GM18907 (cell line): Measurements from ENCODE around the gene MPHOSPH9.
"Not testable (repeated sequence)": the region's sequence is repeated elsewhere in the genome, so short reads cannot be mapped to it uniquely, and the experiment has no call there.

Experiments
- ATAC-seq: cut with Tn5 transposase; IDR thresholded peaks from one replicate; pipeline ENCODE4 v1.9.1; 2021; ENCODE audit warnings: mild to moderate bottlenecking, moderate library complexity; ENCODE audit not compliant: unreplicated experiment

MPHOSPH9 gene

GRCh38 chr12:123227581-123228258 is 5.2 kb downstream of the MPHOSPH9 start:
- no peak for ATAC-seq

GRCh38 chr12:123225443-123225842 is 7.5 kb downstream of the MPHOSPH9 start:
- ATAC-seq: no peak

GRCh38 chr12:123223241-123223668 is 9.7 kb downstream of the MPHOSPH9 start:
- peak; percentile 71 for ATAC-seq

- ATAC-seq: not testable (repeated sequence)
Observed at GRCh38 chr12:123207815-123208214, 25.1 kb downstream of the MPHOSPH9 start.

- not testable (repeated sequence) for ATAC-seq
Observed at GRCh38 chr12:123206794-123207193, 26.1 kb downstream of the MPHOSPH9 start.

GRCh38 chr12:123200414-123200813 is 32.5 kb downstream of the MPHOSPH9 start:
- no peak for ATAC-seq

GRCh38 chr12:123199936-123200335 is 33.0 kb downstream of the MPHOSPH9 start:
- ATAC-seq: no peak

- no peak for ATAC-seq
Observed at GRCh38 chr12:123187637-123188036, 45.3 kb downstream of the MPHOSPH9 start.

GRCh38 chr12:123180171-123180570 is 52.8 kb downstream of the MPHOSPH9 start:
- ATAC-seq: no peak

GRCh38 chr12:123171967-123172366 is 61.0 kb downstream of the MPHOSPH9 start:
- no peak for ATAC-seq

GRCh38 chr12:123167329-123167728 is 65.6 kb downstream of the MPHOSPH9 start:
- ATAC-seq: no peak

GRCh38 chr12:123165537-123165936 is 67.4 kb downstream of the MPHOSPH9 start:
- no peak for ATAC-seq

- no peak for ATAC-seq
Observed at GRCh38 chr12:123164710-123165261, 68.2 kb downstream of the MPHOSPH9 start.

GRCh38 chr12:123164222-123164621 is 68.7 kb downstream of the MPHOSPH9 start:
- no peak for ATAC-seq

- ATAC-seq: no peak
Observed at GRCh38 chr12:123163227-123163626, 69.7 kb downstream of the MPHOSPH9 start.

GRCh38 chr12:123160801-123161487 is 72.0 kb downstream of the MPHOSPH9 start:
- no peak for ATAC-seq

- ATAC-seq: no peak
Observed at GRCh38 chr12:123153906-123154305, 79.0 kb downstream of the MPHOSPH9 start.

GRCh38 chr12:123152833-123153232 is 80.1 kb downstream of the MPHOSPH9 start:
- ATAC-seq: no peak

GRCh38 chr12:123151457-123152454 is 81.2 kb downstream of the MPHOSPH9 start:
- ATAC-seq: peak; percentile 16

- peak; percentile 54 for ATAC-seq
Observed at GRCh38 chr12:123150744-123151456, 82.0 kb downstream of the MPHOSPH9 start, which contains the start of gene PITPNM2. Gene PITPNM2 (minus strand): TSS chr12:123151090. CDS start chr12:123034590, 116,500 bp downstream.
